ENCODE data around the gene C16orf46. TPM values are rescaled to one million over a fixed set of nuclear protein-coding genes. Genes with fewer than 3 reads are reported as not detected.
A peak's percentile ranks its signal among the peaks of the same experiment; 100 is the strongest.

Gene C16orf46
- total RNA-seq, 1 donor from 2014 or later = 2.1 TPM

DNA sequence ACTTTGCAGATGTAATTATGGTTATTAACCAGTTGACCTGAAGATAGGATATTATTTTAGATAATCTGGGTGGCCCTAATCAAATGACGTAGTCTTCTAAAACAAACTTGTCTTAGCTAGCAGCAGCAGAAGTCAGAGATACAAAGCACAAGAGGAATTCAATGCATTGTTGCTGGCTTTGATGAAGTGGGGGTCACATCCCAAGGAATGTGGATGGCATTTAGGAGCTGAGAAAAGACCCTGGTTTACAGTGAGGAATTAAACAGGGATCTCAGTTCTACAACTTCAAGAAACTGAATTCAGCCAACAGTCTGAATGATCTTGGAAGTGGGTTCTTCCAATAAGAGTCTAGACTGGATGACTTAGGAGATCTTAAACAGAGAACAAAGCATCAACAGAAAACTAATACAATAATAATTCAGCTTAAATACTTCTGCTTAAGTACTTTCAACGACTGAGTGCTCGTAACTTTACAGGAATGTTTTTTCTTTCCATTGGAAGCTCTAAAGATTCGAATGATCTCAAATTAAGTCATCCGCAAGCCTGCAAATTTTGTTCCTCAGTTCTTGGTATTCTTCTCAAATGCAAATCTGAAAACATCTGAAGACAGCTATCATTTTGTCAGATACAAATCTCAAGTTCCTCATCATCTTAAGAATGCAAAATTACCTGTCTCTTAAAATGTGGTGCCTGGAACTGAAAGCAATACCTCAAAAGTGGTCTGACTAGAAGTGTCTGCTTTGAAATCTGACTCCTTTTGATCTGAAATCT, 3.3 kb downstream of the C16orf46 start:
- DNase-seq (ENCODE audit: low read depth) = no peak
- TF ChIP-seq, protein P1, sequence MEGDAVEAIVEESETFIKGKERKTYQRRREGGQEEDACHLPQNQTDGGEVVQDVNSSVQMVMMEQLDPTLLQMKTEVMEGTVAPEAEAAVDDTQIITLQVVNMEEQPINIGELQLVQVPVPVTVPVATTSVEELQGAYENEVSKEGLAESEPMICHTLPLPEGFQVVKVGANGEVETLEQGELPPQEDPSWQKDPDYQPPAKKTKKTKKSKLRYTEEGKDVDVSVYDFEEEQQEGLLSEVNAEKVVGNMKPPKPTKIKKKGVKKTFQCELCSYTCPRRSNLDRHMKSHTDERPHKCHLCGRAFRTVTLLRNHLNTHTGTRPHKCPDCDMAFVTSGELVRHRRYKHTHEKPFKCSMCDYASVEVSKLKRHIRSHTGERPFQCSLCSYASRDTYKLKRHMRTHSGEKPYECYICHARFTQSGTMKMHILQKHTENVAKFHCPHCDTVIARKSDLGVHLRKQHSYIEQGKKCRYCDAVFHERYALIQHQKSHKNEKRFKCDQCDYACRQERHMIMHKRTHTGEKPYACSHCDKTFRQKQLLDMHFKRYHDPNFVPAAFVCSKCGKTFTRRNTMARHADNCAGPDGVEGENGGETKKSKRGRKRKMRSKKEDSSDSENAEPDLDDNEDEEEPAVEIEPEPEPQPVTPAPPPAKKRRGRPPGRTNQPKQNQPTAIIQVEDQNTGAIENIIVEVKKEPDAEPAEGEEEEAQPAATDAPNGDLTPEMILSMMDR (IDR thresholded peaks at IDR 0.05; ENCODE audit: insufficient read depth, low read length, poor library complexity, severe bottlenecking) = no peak
- H3K27me3 ChIP-seq (ENCODE audit: control insufficient read depth, insufficient read depth, low read length) = no peaks in the 10 kb centered on the region
- no peaks in the 10 kb centered on the region for H3K36me3 ChIP-seq (ENCODE audit: control insufficient read depth, insufficient read depth, low read length)
- H3K4me3 ChIP-seq (ENCODE audit: low read depth, low read length) = no peak overlapping the region

GRCh38 chr16:81071805-81072204, 5.2 kb downstream of the C16orf46 start:
- TF ChIP-seq, protein P1 (IDR thresholded peaks at IDR 0.05; ENCODE audit: insufficient read depth, low read length, poor library complexity, severe bottlenecking) = no peak
- peak; percentile 23 for DNase-seq (ENCODE audit: low read depth)
- no peaks in the 10 kb centered on the region for H3K36me3 ChIP-seq (ENCODE audit: control insufficient read depth, insufficient read depth, low read length)
- no peaks in the 10 kb centered on the region for H3K27me3 ChIP-seq (ENCODE audit: control insufficient read depth, insufficient read depth, low read length)
- H3K4me3 ChIP-seq (ENCODE audit: low read depth, low read length) = no peak overlapping the region

DNA sequence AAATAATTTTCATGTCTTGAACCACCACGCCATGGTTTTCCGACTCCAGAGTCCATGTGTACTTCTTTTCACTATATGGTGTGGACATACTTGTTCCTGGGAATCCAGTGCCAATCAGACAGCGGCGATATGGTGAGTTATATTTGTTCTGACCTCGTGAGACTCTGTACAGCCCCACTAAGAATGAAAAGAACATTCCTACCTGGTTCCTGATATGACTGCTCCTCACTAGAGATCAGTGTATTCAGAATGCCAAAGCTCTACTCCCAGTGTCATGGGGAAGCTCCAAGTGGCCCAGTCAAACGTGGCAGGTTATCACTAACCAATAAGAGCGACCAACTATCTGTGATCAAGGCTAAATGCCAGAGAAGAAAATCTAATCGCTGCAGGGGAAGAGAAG, 6.1 kb downstream of the C16orf46 start:
- no peak for DNase-seq (ENCODE audit: low read depth)
- Histone ChIP-seq H3K4me3 (ENCODE audit: low read depth, low read length) (no peak overlapping the region), H3K27me3 (ENCODE audit: control insufficient read depth, insufficient read depth, low read length) (no peaks in the 10 kb centered on the region), H3K36me3 (ENCODE audit: control insufficient read depth, insufficient read depth, low read length) (no peaks in the 10 kb centered on the region)
- TF ChIP-seq, protein P1 (IDR thresholded peaks at IDR 0.05; ENCODE audit: insufficient read depth, low read length, poor library complexity, severe bottlenecking) = no peak

DNA sequence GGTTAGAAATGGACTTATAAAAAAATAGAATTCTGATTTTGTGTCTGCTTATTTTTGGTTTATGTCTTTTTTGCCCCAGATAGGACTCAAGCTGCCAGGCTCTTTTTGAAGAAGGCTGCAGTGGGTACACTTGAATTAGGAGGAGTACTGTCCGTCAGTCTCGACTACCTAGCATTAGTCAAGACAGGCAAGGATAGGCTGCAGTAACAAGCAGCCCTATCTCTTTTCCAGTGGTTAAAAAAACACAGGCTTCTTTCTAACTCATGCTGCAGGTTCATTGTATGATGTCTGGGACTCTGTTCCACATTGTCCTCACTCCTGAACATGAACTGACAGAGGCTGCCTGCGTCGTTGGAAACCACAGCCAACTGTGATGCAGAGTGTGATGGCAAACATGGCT, 8.0 kb downstream of the C16orf46 start:
- Histone ChIP-seq H3K4me3 (ENCODE audit: low read depth, low read length) (no peak overlapping the region), H3K27me3 (ENCODE audit: control insufficient read depth, insufficient read depth, low read length) (no peaks in the 10 kb centered on the region), H3K36me3 (ENCODE audit: control insufficient read depth, insufficient read depth, low read length) (no peaks in the 10 kb centered on the region)
- no peak for DNase-seq (ENCODE audit: low read depth)
- TF ChIP-seq, protein P1 (IDR thresholded peaks at IDR 0.05; ENCODE audit: insufficient read depth, low read length, poor library complexity, severe bottlenecking) = no peak

DNA sequence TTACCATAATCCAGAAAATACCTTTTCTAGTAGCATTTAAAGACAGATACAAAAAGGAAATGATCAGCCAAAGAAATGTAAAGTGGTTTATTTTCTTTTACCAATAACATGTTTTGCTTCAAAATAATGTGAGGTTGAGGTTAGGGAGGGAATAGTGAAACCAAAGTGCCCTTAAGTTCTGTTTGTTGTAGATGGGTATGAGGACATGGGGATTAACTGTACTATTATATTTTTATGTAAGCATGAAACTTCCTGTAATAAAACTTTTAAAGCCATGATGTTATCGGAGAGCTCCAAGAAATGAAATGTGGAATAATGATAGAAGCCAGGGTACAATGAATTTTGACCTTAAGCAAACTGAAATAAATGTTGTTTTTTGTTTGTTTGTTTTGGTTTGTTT, 9.9 kb downstream of the C16orf46 start:
- Histone ChIP-seq H3K4me3 (ENCODE audit: low read depth, low read length) (no peak overlapping the region), H3K36me3 (ENCODE audit: control insufficient read depth, insufficient read depth, low read length) (no peaks in the 10 kb centered on the region), H3K27me3 (ENCODE audit: control insufficient read depth, insufficient read depth, low read length) (no peaks in the 10 kb centered on the region)
- TF ChIP-seq, protein P1 (IDR thresholded peaks at IDR 0.05; ENCODE audit: insufficient read depth, low read length, poor library complexity, severe bottlenecking) = no peak
- no peak for DNase-seq (ENCODE audit: low read depth)

DNA sequence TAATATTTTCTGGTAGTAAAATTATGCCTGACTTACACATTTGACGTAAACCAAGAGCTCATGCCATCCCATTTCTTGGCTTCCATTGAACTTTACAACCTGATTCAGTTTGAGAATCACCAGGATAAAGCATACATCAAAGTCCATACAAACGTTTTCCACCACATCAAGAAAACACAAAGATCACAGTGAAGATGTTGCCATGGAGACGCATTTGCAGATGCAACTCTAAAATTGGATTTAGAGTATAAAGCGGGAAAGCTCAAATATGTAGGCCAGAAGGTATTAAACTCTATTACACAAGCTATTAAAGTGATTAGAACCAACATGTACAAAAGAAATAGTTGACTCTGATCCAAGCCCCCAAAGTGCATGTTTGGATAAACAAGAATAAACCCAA, 10.4 kb downstream of the C16orf46 start:
- TF ChIP-seq, protein P1 (IDR thresholded peaks at IDR 0.05; ENCODE audit: insufficient read depth, low read length, poor library complexity, severe bottlenecking) = no peak
- no peak for DNase-seq (ENCODE audit: low read depth)
- Histone ChIP-seq H3K36me3 (ENCODE audit: control insufficient read depth, insufficient read depth, low read length) (no peaks in the 10 kb centered on the region), H3K27me3 (ENCODE audit: control insufficient read depth, insufficient read depth, low read length) (no peaks in the 10 kb centered on the region), H3K4me3 (ENCODE audit: low read depth, low read length) (no peak overlapping the region)
